ENCODE results near the gene CYTH3. TPM values are rescaled to one million over a fixed set of nuclear protein-coding genes. Genes with fewer than 3 reads are reported as not detected.

The CYTH3 gene
- total RNA-seq, 1 donor = 33.2 TPM

- H3K4me3 ChIP-seq (ENCODE audit: low read depth, low read length) = no peak overlapping the region
- no peak for DNase-seq (ENCODE audit: low read depth)
- no peak for TF ChIP-seq CTCF (IDR thresholded peaks at IDR 0.05; ENCODE audit: insufficient read depth, low read depth, low read length)
These were observed 4.2 kb downstream of the CYTH3 start for GRCh38 chr7:6268023-6268900.

GRCh38 chr7:6266699-6267098 is 5.7 kb downstream of the CYTH3 start:
- TF ChIP-seq CTCF (IDR thresholded peaks at IDR 0.05; ENCODE audit: insufficient read depth, low read depth, low read length) = no peak
- H3K4me3 ChIP-seq (ENCODE audit: low read depth, low read length) = no peak overlapping the region
- no peak for DNase-seq (ENCODE audit: low read depth)

GRCh38 chr7:6262221-6262620 is 10.2 kb downstream of the CYTH3 start:
- DNase-seq (ENCODE audit: low read depth) = no peak
- no peak overlapping the region for H3K4me3 ChIP-seq (ENCODE audit: low read depth, low read length)
- no peak for TF ChIP-seq CTCF (IDR thresholded peaks at IDR 0.05; ENCODE audit: insufficient read depth, low read depth, low read length)

GRCh38 chr7:6261699-6262098 is 10.7 kb downstream of the CYTH3 start:
- TF ChIP-seq CTCF (IDR thresholded peaks at IDR 0.05; ENCODE audit: insufficient read depth, low read depth, low read length) = no peak
- no peak for DNase-seq (ENCODE audit: low read depth)
- H3K4me3 ChIP-seq (ENCODE audit: low read depth, low read length) = no peak overlapping the region

GRCh38 chr7:6260291-6261187 is 11.9 kb downstream of the CYTH3 start:
- H3K4me3 ChIP-seq (ENCODE audit: low read depth, low read length) = no peak overlapping the region
- no peak for TF ChIP-seq CTCF (IDR thresholded peaks at IDR 0.05; ENCODE audit: insufficient read depth, low read depth, low read length)
- no peak for DNase-seq (ENCODE audit: low read depth)

- TF ChIP-seq CTCF (IDR thresholded peaks at IDR 0.05; ENCODE audit: insufficient read depth, low read depth, low read length) = no peak
- peak overlapping the region; percentile 7 for H3K4me3 ChIP-seq (ENCODE audit: low read depth, low read length)
- no peak for DNase-seq (ENCODE audit: low read depth)
These were observed 13.2 kb downstream of the CYTH3 start for GRCh38 chr7:6259257-6259656.
